HG02943 (cell line): Measurements from ENCODE around the gene FAM24B.

Source experiments
- ATAC-seq: cut with Tn5 transposase; IDR thresholded peaks from one replicate; pipeline ENCODE4 v1.9.1; 2021; ENCODE audit warnings: mild to moderate bottlenecking, low read depth, moderate library complexity; ENCODE audit not compliant: unreplicated experiment

FAM24B gene

DNA sequence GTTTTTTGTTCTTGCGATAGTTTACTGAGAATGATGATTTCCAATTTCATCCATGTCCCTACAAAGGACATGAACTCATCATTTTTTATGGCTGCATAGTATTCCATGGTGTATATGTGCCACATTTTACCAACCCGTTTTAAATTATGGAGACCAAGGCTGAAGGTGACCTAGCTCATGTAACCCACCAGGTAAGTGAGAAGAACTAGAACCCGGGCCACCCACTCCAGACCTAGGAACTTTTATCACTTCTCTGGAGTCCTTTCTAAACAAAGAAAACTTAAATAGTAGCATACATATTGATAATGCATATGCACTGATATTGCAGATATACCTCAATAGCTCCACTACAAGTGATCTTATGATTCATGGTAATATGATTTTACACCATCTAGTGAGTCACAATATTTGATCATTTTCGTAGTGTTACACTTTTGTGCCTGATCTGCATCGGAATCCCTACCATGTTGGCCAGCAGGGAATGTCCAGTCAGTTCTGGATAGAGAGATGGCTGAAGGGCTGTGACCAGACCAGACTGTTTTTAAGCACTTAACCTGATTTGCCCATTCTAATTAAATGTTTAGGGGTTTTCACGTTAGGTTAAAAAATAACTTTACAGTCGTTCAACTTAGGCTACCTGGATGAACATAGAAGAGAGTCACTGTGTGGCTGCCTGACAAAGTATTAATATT is 49.0 kb downstream of the FAM24B start:
- no peak for ATAC-seq

DNA sequence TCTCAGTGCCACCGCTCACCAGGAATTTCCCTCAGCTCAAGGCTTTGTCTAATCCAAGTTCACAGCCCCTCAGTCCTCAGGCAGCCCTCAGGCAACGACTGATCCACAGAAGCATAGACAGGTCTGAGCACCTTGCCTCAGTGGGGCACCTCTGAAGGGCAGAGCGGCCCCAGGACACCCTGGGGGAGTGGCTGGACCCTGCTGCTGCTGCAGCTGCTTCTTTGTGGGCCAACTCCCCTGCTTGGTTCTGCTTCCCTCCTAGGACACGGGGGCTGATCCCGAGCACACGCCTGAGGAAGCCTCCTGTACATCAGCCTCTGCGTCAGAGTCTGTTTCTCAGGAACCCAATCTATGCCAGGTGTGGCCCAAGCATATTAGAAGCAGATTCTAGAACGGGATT is 49.9 kb downstream of the FAM24B start:
- ATAC-seq = no peak

DNA sequence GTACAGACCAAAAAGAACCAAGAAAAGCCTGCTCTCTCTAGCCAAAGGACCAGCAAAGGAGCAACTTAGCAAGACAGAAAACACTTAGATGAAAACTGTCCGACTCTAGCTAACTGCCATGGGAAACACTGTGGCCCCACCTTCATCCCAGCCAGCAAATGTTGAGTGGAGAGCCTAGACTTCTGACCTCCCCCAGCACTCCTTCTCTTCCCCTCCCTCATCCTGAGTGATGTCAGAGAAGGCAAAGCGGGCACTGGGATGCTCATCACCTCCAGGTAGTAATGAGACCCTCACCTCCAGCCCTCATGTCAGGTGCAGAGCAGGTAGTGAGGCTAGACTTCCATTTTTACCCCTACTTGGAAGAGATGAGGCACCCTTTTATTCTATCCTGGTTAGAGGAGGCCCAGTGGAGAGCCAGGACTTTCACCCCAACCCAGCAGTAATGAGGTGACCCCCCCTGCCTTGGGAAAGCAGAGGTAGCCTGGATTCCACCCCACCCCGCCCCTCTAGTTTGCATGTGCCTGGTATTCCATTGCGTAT is 50.6 kb downstream of the FAM24B start:
- ATAC-seq = no peak

DNA sequence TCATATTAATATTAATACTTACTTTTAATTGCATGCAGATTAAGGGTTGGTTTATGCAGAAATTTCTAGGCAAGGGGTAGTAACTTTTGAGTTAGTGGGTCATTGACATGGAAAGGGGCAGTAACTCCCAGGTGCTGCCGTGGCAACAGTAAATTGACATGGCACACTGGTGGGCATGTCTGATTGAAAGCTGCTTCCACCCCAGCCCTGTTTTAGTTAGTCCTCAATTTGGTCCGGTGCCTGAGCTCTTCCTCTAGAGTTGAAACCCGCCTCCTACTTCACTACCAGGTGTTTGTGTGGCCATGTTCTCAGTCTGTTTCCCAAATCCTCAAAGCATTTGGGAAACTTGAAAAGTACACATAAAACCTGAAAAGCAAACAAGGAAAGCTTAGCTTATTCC is 52.1 kb downstream of the FAM24B start:
- ATAC-seq = no peak

- no peak for ATAC-seq
Observed at GRCh38 chr10:122822973-122823690, 56.2 kb downstream of the FAM24B start.

GRCh38 chr10:122821808-122822207 is 57.6 kb downstream of the FAM24B start:
- no peak for ATAC-seq

GRCh38 chr10:122815458-122815857 is 63.9 kb downstream of the FAM24B start:
- no peak for ATAC-seq

- ATAC-seq = no peak
Observed at GRCh38 chr10:122814493-122814892, 64.9 kb downstream of the FAM24B start.

DNA sequence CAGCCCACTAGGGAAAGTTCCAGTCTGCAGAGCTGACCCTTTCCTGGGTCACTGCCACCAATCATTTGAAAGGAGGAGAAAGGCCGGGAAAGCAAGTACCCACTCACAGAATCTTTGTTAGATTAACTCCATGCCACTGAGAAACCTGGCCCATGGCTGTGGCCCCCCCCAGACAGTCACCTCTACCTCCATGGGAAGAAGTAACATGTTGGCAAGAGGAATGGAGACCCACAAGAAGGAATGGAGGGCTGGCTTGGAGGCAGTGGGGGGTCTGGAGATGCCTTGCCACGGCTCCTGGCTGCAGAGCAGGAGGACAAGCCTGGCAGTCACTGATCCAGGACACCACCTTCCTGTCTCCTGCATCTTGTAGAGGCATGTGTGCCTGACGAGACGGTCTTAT is 66.6 kb downstream of the FAM24B start:
- no peak for ATAC-seq

- ATAC-seq = no peak
Observed at GRCh38 chr10:122802282-122802681, 77.1 kb downstream of the FAM24B start.
